DMS53 treated with DMSO at 0.1 percent for 48 hours (cell line): Measurements from ENCODE around the gene FYN.
"Not testable (repeated sequence)": the region's sequence is repeated elsewhere in the genome, so short reads cannot be mapped to it uniquely, and the experiment has no call there.

Source experiments
- DNase-seq: peaks from one replicate; lab custom pipeline; 2025; ENCODE audit not compliant: unreplicated experiment; lab: John Stamatoyannopoulos, UW

FYN gene

GRCh38 chr6:111792914-111793700, 80.1 kb downstream of the FYN start:
- DNase-seq = no peak

GRCh38 chr6:111792241-111792640, 81.0 kb downstream of the FYN start:
- DNase-seq = no peak

GRCh38 chr6:111791415-111791814, 81.8 kb downstream of the FYN start:
- DNase-seq = no peak

GRCh38 chr6:111789598-111789997, 83.7 kb downstream of the FYN start:
- DNase-seq = no peak

- no peak for DNase-seq
These were observed 84.6 kb downstream of the FYN start for GRCh38 chr6:111788379-111789276.

- not testable (repeated sequence) for DNase-seq
These were observed 87.1 kb downstream of the FYN start for GRCh38 chr6:111786151-111786550.

GRCh38 chr6:111784433-111784832, 88.8 kb downstream of the FYN start:
- DNase-seq = no peak

GRCh38 chr6:111782887-111783466, 90.3 kb downstream of the FYN start:
- no peak for DNase-seq

GRCh38 chr6:111782192-111782809, 91.0 kb downstream of the FYN start:
- no peak for DNase-seq

- no peak for DNase-seq
These were observed 92.1 kb downstream of the FYN start for GRCh38 chr6:111781041-111781708.

- no peak for DNase-seq
These were observed 92.9 kb downstream of the FYN start for GRCh38 chr6:111780393-111780792.

- DNase-seq = no peak
These were observed 93.6 kb downstream of the FYN start for GRCh38 chr6:111779660-111780059.

GRCh38 chr6:111779031-111779430, 94.2 kb downstream of the FYN start:
- no peak for DNase-seq

GRCh38 chr6:111777357-111777756, 95.9 kb downstream of the FYN start:
- no peak for DNase-seq

- DNase-seq = no peak
These were observed 96.7 kb downstream of the FYN start for GRCh38 chr6:111776236-111777221.

- no peak for DNase-seq
These were observed 97.9 kb downstream of the FYN start for GRCh38 chr6:111775145-111775922.

GRCh38 chr6:111774346-111774703, 98.9 kb downstream of the FYN start:
- no peak for DNase-seq

- no peak for DNase-seq
These were observed 99.5 kb downstream of the FYN start for GRCh38 chr6:111773501-111774345.
